ENCODE measurements around the gene TOMT.
A peak's percentile ranks its signal among the peaks of the same experiment; 100 is the strongest.

TOMT gene

GRCh38 chr11:72085621-72086351 lies 19.9 kb upstream of the TOMT start:
- no peak overlapping the region for H3K27ac ChIP-seq
- TF ChIP-seq ZFX (IDR thresholded peaks at IDR 0.05) = no peak
- no peak for TF ChIP-seq CTCF (conservative IDR thresholded peaks at IDR 0.05)

- no peak overlapping the region for H3K27ac ChIP-seq
- TF ChIP-seq ZFX (IDR thresholded peaks at IDR 0.05) (no peak), CTCF (conservative IDR thresholded peaks at IDR 0.05) (no peak)
Measured at GRCh38 chr11:72088076-72088808, 17.5 kb upstream of the TOMT start.

GRCh38 chr11:72091292-72091691 lies 14.4 kb upstream of the TOMT start:
- TF ChIP-seq ZFX (IDR thresholded peaks at IDR 0.05) = no peak
- peak; percentile 90 for TF ChIP-seq CTCF (conservative IDR thresholded peaks at IDR 0.05)
- H3K27ac ChIP-seq = no peak overlapping the region

GRCh38 chr11:72098741-72099140 lies 7.0 kb upstream of the TOMT start:
- TF ChIP-seq ZFX (IDR thresholded peaks at IDR 0.05) (no peak), CTCF (conservative IDR thresholded peaks at IDR 0.05) (no peak)

GRCh38 chr11:72100009-72100408 lies 5.7 kb upstream of the TOMT start:
- TF ChIP-seq ZFX (IDR thresholded peaks at IDR 0.05) (no peak), CTCF (conservative IDR thresholded peaks at IDR 0.05) (no peak)
- H3K27ac ChIP-seq = no peak overlapping the region

More at GRCh38 chr11:72098741-72099140, 7.0 kb upstream of the TOMT start:
- no peak overlapping the region for H3K27ac ChIP-seq

GRCh38 chr11:72100462-72100861 lies 5.3 kb upstream of the TOMT start:
- TF ChIP-seq CTCF (conservative IDR thresholded peaks at IDR 0.05) (no peak), ZFX (IDR thresholded peaks at IDR 0.05) (no peak)
- H3K27ac ChIP-seq = no peak overlapping the region

GRCh38 chr11:72102162-72102561 lies 3.6 kb upstream of the TOMT start:
- H3K27ac ChIP-seq = peak overlapping the region; percentile 96
- no peak for TF ChIP-seq CTCF (conservative IDR thresholded peaks at IDR 0.05)
